ENCODE results near the gene CD200R1.
"Not testable (repeated sequence)": the region's sequence is repeated elsewhere in the genome, so short reads cannot be mapped to it uniquely, and the experiment has no call there.

The CD200R1 gene

GRCh38 chr3:112973325-112974177 lies 1.4 kb downstream of the CD200R1 start:
- DNase-seq = no peak

GRCh38 chr3:112972158-112972557 lies 2.7 kb downstream of the CD200R1 start:
- DNase-seq = no peak

GRCh38 chr3:112967828-112968227 lies 7.1 kb downstream of the CD200R1 start:
- DNase-seq = no peak

GRCh38 chr3:112967425-112967824 lies 7.5 kb downstream of the CD200R1 start:
- no peak for DNase-seq

GRCh38 chr3:112966633-112967032 lies 8.3 kb downstream of the CD200R1 start:
- DNase-seq = no peak

GRCh38 chr3:112965656-112966055 lies 9.2 kb downstream of the CD200R1 start:
- no peak for DNase-seq

- DNase-seq = no peak
Measured at GRCh38 chr3:112963683-112964082, 11.2 kb downstream of the CD200R1 start.

- no peak for DNase-seq
Measured at GRCh38 chr3:112958811-112959560, 15.9 kb downstream of the CD200R1 start.

GRCh38 chr3:112956351-112956750 lies 18.6 kb downstream of the CD200R1 start:
- DNase-seq = no peak

- DNase-seq = no peak
Measured at GRCh38 chr3:112948346-112948838, 26.5 kb downstream of the CD200R1 start.

GRCh38 chr3:112931736-112932521 lies 43.0 kb downstream of the CD200R1 start:
- no peak for DNase-seq

GRCh38 chr3:112930771-112931170 lies 44.1 kb downstream of the CD200R1 start:
- no peak for DNase-seq

GRCh38 chr3:112925969-112926368 lies 48.9 kb downstream of the CD200R1 start:
- no peak for DNase-seq

- DNase-seq = no peak
Measured at GRCh38 chr3:112925560-112925959, 49.3 kb downstream of the CD200R1 start.

GRCh38 chr3:112919541-112919940 lies 55.4 kb downstream of the CD200R1 start:
- DNase-seq = not testable (repeated sequence)

GRCh38 chr3:112908252-112908651 lies 66.7 kb downstream of the CD200R1 start:
- DNase-seq = no peak

- DNase-seq = no peak
Measured at GRCh38 chr3:112904786-112905185, 70.1 kb downstream of the CD200R1 start.

GRCh38 chr3:112900113-112900512 lies 74.8 kb downstream of the CD200R1 start:
- DNase-seq = no peak

GRCh38 chr3:112897791-112898190 lies 77.1 kb downstream of the CD200R1 start:
- no peak for DNase-seq

GRCh38 chr3:112894258-112894657 lies 80.6 kb downstream of the CD200R1 start:
- no peak for DNase-seq

- no peak for DNase-seq
Measured at GRCh38 chr3:112889357-112889756, 85.5 kb downstream of the CD200R1 start.

- no peak for DNase-seq
Measured at GRCh38 chr3:112888381-112889085, 86.4 kb downstream of the CD200R1 start.
